ENCODE results near the gene WNT8A.

GRCh38 chr5:138096997-138097828 lies 13.4 kb downstream of the WNT8A start:
- TF ChIP-seq CTCF (IDR thresholded peaks at IDR 0.05) (no peak), POLR2AphosphoS5 (IDR thresholded peaks at IDR 0.05) (no peak), POLR2A (IDR thresholded peaks at IDR 0.05) (no peak), EP300 (IDR thresholded peaks at IDR 0.05) (no peak)
